ENCODE measurements around the gene PDE4D.

The PDE4D gene

DNA sequence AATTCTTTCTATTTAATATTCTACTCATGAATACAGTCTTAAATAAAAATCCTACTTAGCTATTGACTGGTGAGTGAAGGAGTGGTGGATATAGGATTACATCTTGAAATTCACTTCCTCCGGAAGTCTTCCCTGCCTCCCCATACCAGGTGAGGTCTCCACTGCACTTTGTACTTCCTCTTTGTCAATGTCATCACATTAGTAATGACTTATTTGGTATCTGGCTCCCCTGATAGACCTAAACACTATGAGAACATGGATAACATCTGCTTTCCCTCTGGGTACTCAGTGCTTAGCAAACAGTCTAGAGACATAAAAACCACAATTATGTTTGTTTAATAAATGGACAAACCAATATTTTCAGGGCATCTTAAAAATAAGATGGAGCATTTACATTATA, 532.1 kb downstream of the PDE4D start:
- peaks cover 6% of the 10 kb centered on the region for H3K27me3 Mint-ChIP-seq
- no peaks in the 10 kb centered on the region for H3K36me3 Mint-ChIP-seq
- H3K9me3 Mint-ChIP-seq = no peaks in the 10 kb centered on the region
- H3K27ac Mint-ChIP-seq = no peak overlapping the region
- H3K4me1 Mint-ChIP-seq = no peaks in the 10 kb centered on the region
- H3K4me3 Mint-ChIP-seq = no peak overlapping the region

DNA sequence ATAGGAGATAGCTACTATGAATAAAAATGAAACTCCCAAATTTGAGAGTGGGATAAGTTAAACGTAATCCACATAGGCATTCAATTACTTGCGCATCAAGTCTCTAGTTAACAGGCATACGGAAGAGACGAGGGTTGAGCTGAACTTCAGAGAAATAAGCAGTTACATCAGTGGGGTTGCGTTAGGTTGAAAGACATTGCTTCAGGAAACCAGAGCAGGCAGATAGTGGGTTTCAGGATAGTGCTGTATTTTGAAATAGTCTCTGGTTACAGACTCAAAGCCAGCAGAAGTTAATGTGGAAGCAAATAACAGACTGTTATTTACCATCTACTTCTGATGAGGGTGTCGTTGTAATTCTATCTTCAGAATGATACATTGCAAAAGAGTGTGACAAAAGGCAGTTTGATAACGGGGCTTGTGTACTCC, 533.4 kb downstream of the PDE4D start:
- no peak overlapping the region for H3K27ac Mint-ChIP-seq
- no peaks in the 10 kb centered on the region for H3K4me1 Mint-ChIP-seq
- no peak overlapping the region for H3K4me3 Mint-ChIP-seq
- peaks cover 6% of the 10 kb centered on the region for H3K27me3 Mint-ChIP-seq
- no peaks in the 10 kb centered on the region for H3K36me3 Mint-ChIP-seq
- H3K9me3 Mint-ChIP-seq = no peaks in the 10 kb centered on the region

DNA sequence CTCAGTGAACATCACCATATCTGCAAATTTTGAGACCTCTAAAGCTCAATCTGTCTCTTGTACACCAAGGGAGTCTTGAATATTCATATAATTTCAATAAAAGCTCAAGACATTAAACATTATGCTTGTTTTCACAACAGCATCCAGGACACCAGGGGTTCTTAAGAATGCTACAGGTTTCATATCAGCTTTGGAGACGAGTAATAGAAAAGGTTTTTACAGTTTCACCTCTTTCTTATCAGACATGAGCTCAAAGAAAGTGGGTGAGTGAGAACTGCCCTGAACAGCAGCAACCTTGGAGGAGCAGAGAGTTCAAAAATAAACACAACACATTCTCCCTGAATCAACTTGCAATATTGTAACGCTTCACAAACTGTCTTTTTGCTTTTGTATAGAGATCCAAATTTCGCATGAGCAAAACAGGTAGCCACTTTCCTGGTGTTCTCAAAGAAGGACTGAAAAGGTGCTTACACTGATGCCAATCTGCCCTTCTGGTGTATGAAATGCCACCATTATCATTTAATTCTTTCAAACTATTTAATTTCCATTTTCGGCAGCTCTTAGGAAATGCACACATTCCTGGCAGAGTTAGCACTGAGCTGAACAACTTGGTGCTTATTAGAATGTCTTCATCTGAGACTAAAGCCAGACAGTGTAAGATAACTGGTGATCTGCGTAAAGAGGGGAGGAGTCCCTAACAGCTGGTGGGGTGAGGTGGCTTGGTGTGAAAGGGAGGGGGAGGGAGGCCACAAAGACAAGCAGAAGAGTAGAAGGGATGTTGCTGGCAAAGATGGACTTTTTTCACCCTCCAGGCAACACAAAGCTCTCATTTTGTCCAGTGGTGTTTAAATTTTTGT, 535.3 kb downstream of the PDE4D start:
- Mint-ChIP-seq H3K36me3 (no peaks in the 10 kb centered on the region), H3K27me3 (peaks cover 12% of the 10 kb centered on the region), H3K4me3 (no peak overlapping the region), H3K4me1 (no peaks in the 10 kb centered on the region), H3K27ac (no peak overlapping the region), H3K9me3 (no peaks in the 10 kb centered on the region)

DNA sequence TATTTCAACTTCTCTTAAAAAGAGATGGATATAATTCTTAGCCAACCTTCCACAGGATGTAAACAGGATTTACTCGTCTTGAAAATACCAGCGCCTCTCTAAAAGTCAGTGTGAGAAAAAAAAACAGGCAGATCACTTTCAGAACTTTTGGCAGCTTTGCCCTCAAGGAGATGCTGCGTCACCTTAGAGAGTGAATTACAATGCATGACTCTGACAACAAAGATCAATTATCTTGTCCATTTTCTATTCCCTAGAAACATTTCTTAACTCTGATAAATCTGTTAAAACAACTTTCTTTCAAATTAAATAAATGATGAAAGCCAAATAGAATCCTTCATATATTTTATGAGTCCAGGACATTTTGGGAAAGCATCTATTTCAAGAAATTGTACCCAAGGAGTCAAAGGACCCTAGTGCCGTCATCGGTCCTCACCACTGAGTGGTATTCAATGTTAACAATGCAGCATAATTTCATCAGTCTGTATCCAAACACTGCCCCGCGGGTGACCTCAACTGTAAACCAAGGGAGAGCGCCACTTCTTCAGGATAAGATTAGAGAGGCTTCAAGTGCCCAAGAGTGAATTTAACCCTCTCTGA, 536.0 kb downstream of the PDE4D start:
- Mint-ChIP-seq H3K27me3 (peaks cover 11% of the 10 kb centered on the region), H3K27ac (no peak overlapping the region), H3K4me3 (no peak overlapping the region), H3K4me1 (no peaks in the 10 kb centered on the region), H3K36me3 (no peaks in the 10 kb centered on the region), H3K9me3 (no peaks in the 10 kb centered on the region)

DNA sequence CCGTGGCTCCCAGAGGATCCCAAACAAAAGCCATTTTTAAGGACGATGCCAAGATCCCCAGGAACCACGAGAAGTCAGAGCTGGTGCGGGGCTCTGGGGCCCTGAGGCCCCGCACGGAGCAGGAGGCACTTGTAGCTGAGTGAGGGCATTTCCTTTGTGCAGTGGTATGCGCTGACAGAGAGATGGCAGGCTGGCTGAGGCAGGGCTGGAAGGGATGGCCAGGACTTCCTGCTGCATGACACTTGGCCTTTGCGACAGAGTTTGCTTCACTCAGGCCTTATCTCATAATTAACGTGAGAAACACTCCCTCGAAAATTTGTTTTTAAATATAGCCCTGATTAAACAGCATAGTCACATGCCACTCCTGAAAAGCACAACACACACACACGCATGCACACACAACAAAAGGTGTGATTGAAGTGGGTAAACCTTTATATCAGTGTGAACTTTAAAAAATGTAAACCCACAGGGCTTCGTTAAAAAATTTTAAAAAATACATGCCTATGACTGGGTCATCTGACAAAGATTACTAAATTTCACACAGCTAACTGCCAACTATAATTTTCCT, 536.6 kb downstream of the PDE4D start:
- H3K36me3 Mint-ChIP-seq = no peaks in the 10 kb centered on the region
- no peak overlapping the region for H3K27ac Mint-ChIP-seq
- no peak overlapping the region for H3K4me3 Mint-ChIP-seq
- H3K4me1 Mint-ChIP-seq = no peaks in the 10 kb centered on the region
- no peaks in the 10 kb centered on the region for H3K9me3 Mint-ChIP-seq
- H3K27me3 Mint-ChIP-seq = peaks cover 11% of the 10 kb centered on the region

DNA sequence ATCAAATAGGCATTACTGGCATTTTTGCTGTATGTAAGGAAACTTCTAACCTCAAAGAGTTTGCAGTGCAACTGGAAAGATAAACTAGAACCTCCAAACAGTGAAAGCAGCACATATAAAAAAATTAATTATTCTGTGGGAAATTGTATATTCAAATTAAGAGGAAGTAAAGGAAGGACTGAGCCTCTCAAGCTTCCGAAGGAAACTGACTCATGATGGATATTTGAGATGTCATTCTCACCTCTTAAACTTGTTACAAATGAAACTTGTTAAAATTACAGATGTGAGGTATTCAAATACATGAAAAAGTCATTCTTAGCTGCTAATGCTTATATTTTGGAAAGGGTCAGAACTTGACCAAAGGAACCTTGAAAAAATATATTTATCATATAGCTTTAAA, 538.7 kb downstream of the PDE4D start:
- H3K27ac Mint-ChIP-seq = no peak overlapping the region
- H3K36me3 Mint-ChIP-seq = no peaks in the 10 kb centered on the region
- H3K9me3 Mint-ChIP-seq = no peaks in the 10 kb centered on the region
- no peak overlapping the region for H3K4me3 Mint-ChIP-seq
- H3K4me1 Mint-ChIP-seq = no peaks in the 10 kb centered on the region
- H3K27me3 Mint-ChIP-seq = peaks cover 10% of the 10 kb centered on the region

DNA sequence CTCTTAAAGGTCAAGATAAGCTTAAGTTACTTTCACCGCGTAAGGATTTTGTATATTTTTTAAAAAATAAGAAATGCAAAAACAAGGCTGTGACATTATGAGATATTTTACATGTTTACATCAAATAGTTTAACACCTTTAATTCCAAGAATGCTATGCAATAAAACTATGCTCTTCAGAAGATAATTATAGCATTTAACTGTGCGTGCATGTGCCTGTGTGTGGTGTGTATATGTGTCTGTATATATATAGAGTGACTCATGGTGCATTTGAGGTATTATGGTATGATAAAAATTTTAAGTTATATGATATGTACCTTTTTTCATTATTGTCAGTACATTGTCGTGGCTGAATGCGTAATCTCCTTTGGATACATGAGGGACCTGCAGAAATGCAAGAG, 539.3 kb downstream of the PDE4D start:
- Mint-ChIP-seq H3K27me3 (peaks cover 7% of the 10 kb centered on the region), H3K9me3 (no peaks in the 10 kb centered on the region), H3K27ac (no peak overlapping the region), H3K36me3 (no peaks in the 10 kb centered on the region), H3K4me3 (no peak overlapping the region), H3K4me1 (no peaks in the 10 kb centered on the region)

DNA sequence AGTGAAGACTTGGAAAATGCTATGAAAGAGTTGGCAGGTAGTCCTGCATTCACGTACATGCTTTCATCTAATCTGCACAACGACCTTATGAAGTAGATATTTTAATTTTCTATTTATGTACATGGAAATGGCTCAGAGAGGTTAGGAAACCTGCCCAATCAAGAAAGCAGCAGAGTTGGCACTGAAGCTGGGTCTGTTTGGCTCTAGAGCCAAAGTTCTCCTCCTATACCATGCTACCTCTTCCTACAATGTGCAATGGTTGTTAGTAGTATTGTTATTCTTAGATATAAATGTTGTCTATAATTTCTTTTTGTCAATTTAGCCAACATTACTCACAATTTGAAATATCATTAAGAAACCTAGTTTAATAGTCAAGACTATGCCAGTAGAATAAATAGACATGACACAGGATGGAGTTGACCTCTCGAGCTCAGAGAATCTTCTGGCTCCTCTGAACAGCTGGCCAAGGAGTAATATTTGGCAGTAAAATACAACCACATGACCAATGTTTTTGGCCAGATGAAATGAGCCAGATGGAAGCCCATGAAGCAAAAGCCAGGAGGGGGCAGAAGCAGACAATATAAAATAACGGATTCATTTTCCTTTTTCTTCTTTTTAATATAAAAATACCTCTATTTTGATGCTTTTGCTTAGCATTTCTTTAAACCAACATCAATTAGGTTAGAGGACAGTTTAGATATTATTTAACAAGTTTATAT, 542.3 kb downstream of the PDE4D start:
- Mint-ChIP-seq H3K27ac (no peak overlapping the region), H3K36me3 (no peaks in the 10 kb centered on the region), H3K4me1 (no peaks in the 10 kb centered on the region), H3K4me3 (no peak overlapping the region), H3K9me3 (no peaks in the 10 kb centered on the region), H3K27me3 (peaks cover 7% of the 10 kb centered on the region)

DNA sequence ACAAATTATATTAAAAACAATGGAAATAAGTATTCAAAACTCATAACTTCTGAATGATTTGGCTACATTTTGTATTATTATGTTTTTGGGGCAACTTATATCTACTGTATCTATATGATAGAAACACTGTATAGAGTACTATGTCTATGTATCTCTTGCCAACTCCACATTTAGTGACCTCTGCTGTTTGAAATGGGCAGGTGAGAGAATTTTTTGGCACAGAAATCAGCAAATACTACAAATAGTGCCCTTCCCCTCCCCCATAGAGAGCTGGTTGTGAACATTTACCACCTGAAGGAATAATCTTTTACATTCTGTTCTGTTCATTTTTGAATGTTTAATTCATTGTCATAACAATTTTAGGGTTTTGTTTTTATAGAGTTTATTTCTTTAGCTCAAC, 545.3 kb downstream of the PDE4D start:
- Mint-ChIP-seq H3K27me3 (peaks cover 3% of the 10 kb centered on the region), H3K4me1 (no peaks in the 10 kb centered on the region), H3K36me3 (no peaks in the 10 kb centered on the region), H3K27ac (no peak overlapping the region), H3K4me3 (no peak overlapping the region), H3K9me3 (no peaks in the 10 kb centered on the region)

DNA sequence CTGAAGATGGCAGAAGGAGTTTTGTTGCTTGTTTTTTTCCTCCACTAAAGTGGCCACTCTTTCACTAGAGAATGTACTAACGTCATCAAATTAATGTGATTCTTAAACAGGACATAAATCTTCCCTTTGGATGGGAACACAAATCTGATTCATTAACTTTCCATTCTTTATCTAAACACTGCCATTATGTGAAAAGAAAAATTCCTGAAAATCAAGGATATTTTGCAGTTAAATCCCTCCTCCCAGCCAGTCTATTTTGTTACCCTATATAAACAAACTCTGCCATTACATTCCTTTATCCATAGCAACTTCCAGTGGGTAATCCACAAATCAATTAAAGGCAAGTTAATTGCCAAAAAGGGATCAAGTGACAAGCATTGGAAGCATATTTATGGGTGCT, 546.5 kb downstream of the PDE4D start:
- H3K27me3 Mint-ChIP-seq = peaks cover 6% of the 10 kb centered on the region
- H3K36me3 Mint-ChIP-seq = no peaks in the 10 kb centered on the region
- H3K9me3 Mint-ChIP-seq = no peaks in the 10 kb centered on the region
- no peak overlapping the region for H3K4me3 Mint-ChIP-seq
- no peak overlapping the region for H3K27ac Mint-ChIP-seq
- peaks cover 4% of the 10 kb centered on the region for H3K4me1 Mint-ChIP-seq

DNA sequence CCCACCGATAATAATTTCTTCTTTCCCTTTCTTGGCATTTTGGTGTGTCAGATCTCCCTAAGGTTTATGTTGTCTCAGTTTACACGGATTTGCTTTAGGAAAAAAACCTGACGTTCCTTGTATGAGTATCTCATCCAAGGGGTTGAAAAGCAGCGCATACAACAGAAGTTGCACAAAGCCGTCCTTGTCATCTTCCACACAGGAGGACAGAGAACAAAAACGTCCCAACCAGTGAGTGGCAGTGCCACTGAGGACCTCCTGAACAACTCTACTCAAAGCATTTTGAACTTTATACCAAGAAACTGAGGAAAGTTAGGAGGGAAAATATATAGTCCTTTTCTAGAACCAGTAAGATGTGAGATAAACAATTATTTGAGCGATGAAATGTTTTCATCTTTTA, 547.0 kb downstream of the PDE4D start:
- no peak overlapping the region for H3K4me3 Mint-ChIP-seq

DNA sequence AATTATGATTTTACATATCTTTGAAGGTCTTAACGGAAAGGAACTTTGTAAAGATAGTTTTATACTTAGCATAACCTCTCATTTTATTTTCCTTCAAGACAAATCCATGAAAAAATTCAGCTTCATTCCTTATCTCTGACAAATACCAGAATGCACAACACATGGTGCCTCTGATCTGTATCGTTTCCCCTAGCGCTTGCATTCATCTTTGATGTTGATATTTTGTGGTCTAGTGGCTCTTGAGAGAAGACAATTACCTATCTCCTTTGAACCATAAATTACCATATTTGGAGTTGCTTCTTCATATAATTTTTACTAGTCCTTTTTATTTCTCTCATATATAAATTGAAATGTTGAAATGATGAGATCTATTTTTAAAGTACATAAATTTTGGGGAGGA, 551.3 kb downstream of the PDE4D start:
- no peak overlapping the region for H3K4me3 Mint-ChIP-seq
- H3K27me3 Mint-ChIP-seq = peaks cover 9% of the 10 kb centered on the region
- no peaks in the 10 kb centered on the region for H3K36me3 Mint-ChIP-seq
- H3K4me1 Mint-ChIP-seq = peaks cover 4% of the 10 kb centered on the region
- no peak overlapping the region for H3K27ac Mint-ChIP-seq
- no peaks in the 10 kb centered on the region for H3K9me3 Mint-ChIP-seq

More for the DNA sequence above, 547.0 kb downstream of the PDE4D start:
- peaks cover 4% of the 10 kb centered on the region for H3K4me1 Mint-ChIP-seq
- no peaks in the 10 kb centered on the region for H3K36me3 Mint-ChIP-seq
- no peak overlapping the region for H3K27ac Mint-ChIP-seq
- peaks cover 6% of the 10 kb centered on the region for H3K27me3 Mint-ChIP-seq
- H3K9me3 Mint-ChIP-seq = no peaks in the 10 kb centered on the region

DNA sequence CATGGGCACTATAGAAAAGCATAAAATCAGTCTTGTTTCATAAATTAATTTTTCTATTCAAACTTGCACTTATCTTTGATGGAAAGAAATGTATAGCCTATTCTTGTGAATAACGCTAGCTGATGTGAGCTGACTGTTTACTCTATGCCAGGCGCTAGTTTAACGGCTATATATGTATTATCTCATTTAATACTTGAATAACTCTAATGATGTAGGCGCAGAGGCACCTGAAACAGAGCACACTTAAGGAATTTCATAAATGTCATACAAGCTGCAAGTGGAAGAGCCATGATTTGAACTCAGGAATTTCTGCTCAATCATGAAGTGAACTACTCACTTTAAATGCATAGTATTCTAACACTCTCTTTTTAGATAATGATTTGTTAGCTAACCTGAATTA, 551.8 kb downstream of the PDE4D start:
- Mint-ChIP-seq H3K4me1 (peaks cover 4% of the 10 kb centered on the region), H3K9me3 (no peaks in the 10 kb centered on the region), H3K27ac (no peak overlapping the region), H3K27me3 (peaks cover 10% of the 10 kb centered on the region), H3K4me3 (no peak overlapping the region), H3K36me3 (no peaks in the 10 kb centered on the region)

DNA sequence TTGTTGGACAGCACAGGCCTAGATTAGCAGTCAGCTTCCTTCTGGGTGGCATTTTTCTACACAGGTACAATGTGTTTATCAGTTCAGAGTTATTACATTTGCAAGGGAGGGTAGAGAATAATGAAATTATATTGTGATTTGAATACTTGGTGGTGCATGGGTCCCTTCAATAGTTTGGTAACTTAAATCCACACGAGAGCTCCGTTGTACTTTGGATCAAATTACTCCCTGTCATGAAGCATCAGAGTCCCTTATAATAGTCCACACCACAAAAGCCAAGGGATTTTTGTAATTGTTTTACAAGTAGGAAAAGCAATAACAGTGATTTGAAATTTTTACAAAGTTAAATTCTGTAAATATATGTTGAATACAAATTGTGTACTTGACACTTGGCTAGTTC, 552.4 kb downstream of the PDE4D start:
- Mint-ChIP-seq H3K36me3 (no peaks in the 10 kb centered on the region), H3K4me3 (no peak overlapping the region), H3K9me3 (no peaks in the 10 kb centered on the region), H3K4me1 (peaks cover 4% of the 10 kb centered on the region), H3K27ac (no peak overlapping the region), H3K27me3 (peaks cover 12% of the 10 kb centered on the region)

DNA sequence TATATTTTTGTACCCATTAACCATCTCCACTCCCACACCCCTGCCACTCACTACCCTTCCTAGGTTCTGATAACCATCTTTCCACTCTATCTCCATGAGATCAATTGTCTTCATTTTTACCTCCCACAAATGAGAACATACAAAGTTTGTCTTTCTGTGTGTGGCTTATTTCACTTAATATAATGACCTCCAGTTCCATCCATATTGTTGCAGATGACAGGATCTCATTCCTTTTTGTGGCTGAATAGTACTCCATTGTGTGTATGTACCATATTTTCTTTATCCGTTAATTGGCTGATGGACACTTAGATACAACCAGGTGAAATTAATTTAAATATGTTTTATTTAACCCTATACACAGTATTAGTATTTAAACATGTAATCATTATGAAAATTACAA, 552.9 kb downstream of the PDE4D start:
- no peak overlapping the region for H3K4me3 Mint-ChIP-seq
- H3K27me3 Mint-ChIP-seq = peaks cover 12% of the 10 kb centered on the region
- H3K27ac Mint-ChIP-seq = no peak overlapping the region
- H3K4me1 Mint-ChIP-seq = peaks cover 4% of the 10 kb centered on the region
- no peaks in the 10 kb centered on the region for H3K9me3 Mint-ChIP-seq
- no peaks in the 10 kb centered on the region for H3K36me3 Mint-ChIP-seq

DNA sequence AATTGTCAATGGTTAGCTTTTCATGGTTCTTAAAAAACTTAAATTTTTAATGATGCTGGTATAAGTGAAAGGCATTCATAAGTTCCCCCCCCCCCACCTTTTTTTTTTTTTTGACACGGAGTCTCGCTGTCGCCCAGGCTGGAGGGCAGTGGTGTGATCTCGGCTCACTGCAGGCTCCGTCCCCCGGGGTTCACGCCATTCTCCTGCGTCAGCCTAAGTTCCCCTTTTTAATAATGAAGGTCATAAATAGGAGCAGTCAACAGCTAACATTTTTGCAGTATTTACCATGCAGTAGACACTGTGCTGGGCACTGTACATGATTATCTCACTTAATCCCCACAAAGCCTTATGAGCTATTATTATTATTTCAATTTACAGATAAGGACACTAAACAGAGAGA, 556.3 kb downstream of the PDE4D start:
- Mint-ChIP-seq H3K36me3 (no peaks in the 10 kb centered on the region), H3K27ac (no peak overlapping the region), H3K4me3 (no peak overlapping the region), H3K9me3 (no peaks in the 10 kb centered on the region), H3K27me3 (peaks cover 10% of the 10 kb centered on the region), H3K4me1 (peaks cover 2% of the 10 kb centered on the region)

All from activated naive CD4-positive, alpha-beta T cell treated with anti-CD3 and anti-CD28 coated beads, Interleukin-2, amount 50 U/mL, for 24 hours (primary cell).